H9 (cell line): ENCODE data around the gene CCBE1. TPM values are rescaled to one million over a fixed set of nuclear protein-coding genes. Genes with fewer than 3 reads are reported as not detected.

Experiments
- DNase-seq: peaks from one replicate; pipeline ENCODE4 v3.0.0-alpha.2; 2017
- H2AFZ ChIP-seq: one replicate; pipeline ENCODE4 v1.6.1; 2013; ENCODE audit warnings: mild to moderate bottlenecking, low read length, control low read depth, moderate library complexity
- H2AK5ac ChIP-seq: 2 replicates; pipeline ENCODE4 v1.6.1; 2013; ENCODE audit warnings: low read length, control low read depth, mixed read lengths; ENCODE audit not compliant: insufficient read length
- H2BK120ac ChIP-seq: one replicate; pipeline ENCODE4 v1.6.1; 2013; ENCODE audit warnings: low read depth, mild to moderate bottlenecking, low read length, control low read depth, inconsistent platforms; ENCODE audit not compliant: poor library complexity, severe bottlenecking
- H2BK12ac ChIP-seq: 2 replicates; pipeline ENCODE4 v1.6.1; 2013; ENCODE audit warnings: low read length, control low read depth, mixed read lengths, low read depth; ENCODE audit not compliant: insufficient read length
- H2BK15ac ChIP-seq: 2 replicates; pipeline ENCODE4 v1.6.1; 2013; ENCODE audit warnings: low read depth, low read length, control low read depth
- H2BK20ac ChIP-seq: one replicate; pipeline ENCODE4 v1.6.1; 2013; ENCODE audit warnings: low read depth, mild to moderate bottlenecking, low read length, control low read depth, inconsistent platforms; ENCODE audit not compliant: poor library complexity, severe bottlenecking
- H2BK5ac ChIP-seq: 2 replicates; pipeline ENCODE4 v1.6.1; 2013; ENCODE audit warnings: low read length, control low read depth, mixed read lengths; ENCODE audit not compliant: insufficient read length
- H3K14ac ChIP-seq: 2 replicates; pipeline ENCODE4 v1.6.1; 2013; ENCODE audit warnings: low read length, control low read depth; ENCODE audit not compliant: insufficient read depth
- H3K18ac ChIP-seq: 2 replicates; pipeline ENCODE4 v1.6.1; 2013; ENCODE audit warnings: low read depth, mild to moderate bottlenecking, mixed read lengths, low read length, control low read depth; ENCODE audit not compliant: insufficient read length
- H3K23ac ChIP-seq: 2 replicates; pipeline ENCODE4 v1.6.1; 2013; ENCODE audit warnings: low read length, control low read depth, mixed read lengths, low read depth; ENCODE audit not compliant: insufficient read length
- H3K23me2 ChIP-seq: 2 replicates; pipeline ENCODE4 v1.6.1; 2013; ENCODE audit warnings: low read depth, mild to moderate bottlenecking, mixed read lengths, low read length, control low read depth; ENCODE audit not compliant: insufficient read length, poor library complexity, severe bottlenecking
- H3K27ac ChIP-seq: 2 replicates; pipeline ENCODE4 v1.5.1; 2013; ENCODE audit warnings: low read length, control low read depth, mixed read lengths, low read depth; ENCODE audit not compliant: insufficient read length
- H3K27me3 ChIP-seq: 2 replicates; pipeline ENCODE4 v1.6.1; 2013; ENCODE audit warnings: low read length, control low read depth, inconsistent platforms; ENCODE audit not compliant: insufficient read depth
- H3K4ac ChIP-seq: 2 replicates; pipeline ENCODE4 v1.6.1; 2013; ENCODE audit warnings: low read depth, mild to moderate bottlenecking, control low read depth, inconsistent platforms, low read length, moderate library complexity
- H3K4me1 ChIP-seq: 2 replicates; pipeline ENCODE4 v1.6.1; 2013; ENCODE audit warnings: low read length, control low read depth, inconsistent platforms; ENCODE audit not compliant: insufficient read depth
- H3K4me2 ChIP-seq: 2 replicates; pipeline ENCODE4 v1.6.1; 2013; ENCODE audit warnings: low read length, control low read depth, mixed read lengths; ENCODE audit not compliant: insufficient read length, insufficient read depth
- H3K56ac ChIP-seq: 2 replicates; pipeline ENCODE4 v1.6.1; 2013; ENCODE audit warnings: low read depth, mild to moderate bottlenecking, mixed read lengths, low read length, control low read depth; ENCODE audit not compliant: insufficient read length
- H3K79me1 ChIP-seq: 2 replicates; pipeline ENCODE4 v1.6.1; 2013; ENCODE audit warnings: low read depth, mild to moderate bottlenecking, moderate library complexity, low read length, control low read depth, inconsistent platforms; ENCODE audit not compliant: insufficient read depth, poor library complexity, severe bottlenecking
- H3K79me2 ChIP-seq: 2 replicates; pipeline ENCODE4 v1.6.1; 2013; ENCODE audit warnings: low read length, control low read depth, inconsistent platforms; ENCODE audit not compliant: insufficient read depth
- H3K9ac ChIP-seq: 2 replicates; pipeline ENCODE4 v1.6.1; 2013; ENCODE audit warnings: low read length, control low read depth, mixed read lengths; ENCODE audit not compliant: insufficient read length; ENCODE audit errors: extremely low read depth
- H3K9me3 ChIP-seq: one replicate; pipeline ENCODE4 v1.6.1; 2013; ENCODE audit warnings: low read depth, low read length, inconsistent platforms; ENCODE audit not compliant: control insufficient read depth
- H3T11ph ChIP-seq: one replicate; pipeline ENCODE4 v1.6.1; 2013; ENCODE audit warnings: mild to moderate bottlenecking, low read length, control low read depth, inconsistent platforms
- H4K20me1 ChIP-seq: one replicate; pipeline ENCODE4 v1.6.1; 2013; ENCODE audit not compliant: control insufficient read depth, insufficient read length, insufficient read depth
- H4K5ac ChIP-seq: 2 replicates; pipeline ENCODE4 v1.6.1; 2013; ENCODE audit warnings: low read depth, mild to moderate bottlenecking, mixed read lengths, low read length, control low read depth; ENCODE audit not compliant: insufficient read length
- H4K8ac ChIP-seq: replicated peaks from 2 replicates; pipeline ENCODE4 v1.6.1; 2013; ENCODE audit warnings: low read length, control low read depth, mixed read lengths, low read depth; ENCODE audit not compliant: insufficient read length
- H4K91ac ChIP-seq: 2 replicates; pipeline ENCODE4 v1.6.1; 2013; ENCODE audit warnings: low read depth, mild to moderate bottlenecking, moderate library complexity, mixed read lengths, low read length, control low read depth; ENCODE audit not compliant: insufficient read length
- H3K27ac Mint-ChIP-seq, 3 experiments: 2 replicates in 2 of 3; 3 replicates in 1 of 3; pipeline ENCODE4 v1.8.0; 2020 to 2021; ENCODE audit warnings: mixed read lengths in 3 of 3, mild to moderate bottlenecking in 1 of 3, moderate library complexity in 1 of 3
- H3K27me3 Mint-ChIP-seq: 2 replicates; pipeline ENCODE4 v1.8.0; 2021; ENCODE audit warnings: low read depth, mild to moderate bottlenecking, moderate library complexity, mixed read lengths
- H3K36me3 Mint-ChIP-seq, 3 experiments: 2 replicates in 2 of 3; 3 replicates in 1 of 3; pipeline ENCODE4 v1.8.0; 2020 to 2021; ENCODE audit warnings: low read depth in 3 of 3, mixed read lengths in 3 of 3; ENCODE audit not compliant: insufficient read depth in 1 of 3
- H3K4me1 Mint-ChIP-seq, 2 experiments: 2 replicates each; pipeline ENCODE4 v1.8.0; 2020; ENCODE audit warnings: mixed read lengths in 2 of 2
- H3K4me3 Mint-ChIP-seq, 2 experiments: 2 replicates in 1 of 2; 3 replicates in 1 of 2; pipeline ENCODE4 v1.8.0; 2020 to 2021; ENCODE audit warnings: mild to moderate bottlenecking in 2 of 2, mixed read lengths in 2 of 2, moderate library complexity in 1 of 2
- H3K9me3 Mint-ChIP-seq, 2 experiments: 2 replicates in 1 of 2; 3 replicates in 1 of 2; pipeline ENCODE4 v1.8.0; 2020; ENCODE audit warnings: mild to moderate bottlenecking in 2 of 2, mixed read lengths in 2 of 2, moderate library complexity in 1 of 2
- CTCF ChIP-seq: fragments of 200-600 bp; sonication (generic); conservative IDR thresholded peaks from 3 replicates; pipeline ENCODE4 v1.8.0; 2021; ENCODE audit warnings: antibody characterized with exemption, mild to moderate bottlenecking
- WGBS: extraction: QIAGEN DNeasy Blood & Tissue Kit; methylation state at CpG from one replicate; pipeline ENCODE4 v1.1.7; 2013; ENCODE audit warnings: missing lambda C conversion rate, low lambda C conversion rate, mixed read lengths; ENCODE audit not compliant: insufficient read length; ENCODE audit errors: extremely low coverage; 5-methylcytosine and 5-hydroxymethylcytosine counted together
- total RNA-seq: library from RNA; stranded (reverse); gene quantifications from 2 replicates; pipeline ENCODE4 v1.2.1, GENCODE V29; 2021

CCBE1 gene
- total RNA-seq, 1 experiment from 2014 or later = 0.39 TPM

- no peak overlapping the region for H2AK5ac ChIP-seq
- DNase-seq = no peak
These were observed 79.7 kb downstream of the CCBE1 start for GRCh38 chr18:59617468-59617932.

More at GRCh38 chr18:59617468-59617932, 79.7 kb downstream of the CCBE1 start:
- no peaks in the 10 kb centered on the region for H4K20me1 ChIP-seq
- no CpG with 5 or more reads among the region's 3 CpGs for WGBS
- H3K27me3 Mint-ChIP-seq = peaks cover 3% of the 10 kb centered on the region
- H3K14ac ChIP-seq = no peak overlapping the region
- no peak overlapping the region for H3K4me2 ChIP-seq
- H4K91ac ChIP-seq = no peak overlapping the region
- TF ChIP-seq CTCF = no peak
- H3K4ac ChIP-seq = no peak overlapping the region
- H3K23ac ChIP-seq = no peak overlapping the region
- no peak overlapping the region for H2BK15ac ChIP-seq
- H3K9ac ChIP-seq = no peak overlapping the region
- no peak overlapping the region for H2BK5ac ChIP-seq
- no peak overlapping the region for H3K18ac ChIP-seq
- no peaks in the 10 kb centered on the region for H3K79me2 ChIP-seq
- H3K4me1 ChIP-seq = peaks cover 2% of the 10 kb centered on the region; the same call in 1 of the 2 replicates
- H2BK20ac ChIP-seq = no peak overlapping the region
- no peak overlapping the region for H3K27ac ChIP-seq
- no peak overlapping the region for H4K5ac ChIP-seq
- H2BK120ac ChIP-seq = no peak overlapping the region
- no peak overlapping the region for H3K56ac ChIP-seq
- H3K4me3 Mint-ChIP-seq = no peak overlapping the region
- no peaks in the 10 kb centered on the region for H3K27me3 ChIP-seq
- no peak overlapping the region for H2AFZ ChIP-seq
- H3K23me2 ChIP-seq = no peaks in the 10 kb centered on the region
- H3T11ph ChIP-seq = no peak overlapping the region
- H3K4me1 Mint-ChIP-seq = peaks cover 0 to 10% of the 10 kb centered on the region in 2 experiments; a peak in 2 of 4 replicates
- no peak overlapping the region for H2BK12ac ChIP-seq
- H3K9me3 Mint-ChIP-seq = no peaks in the 10 kb centered on the region
- no peak overlapping the region for H3K27ac Mint-ChIP-seq
- no peaks in the 10 kb centered on the region for H3K79me1 ChIP-seq
- H4K8ac ChIP-seq = no peak overlapping the region
- no peaks in the 10 kb centered on the region for H3K9me3 ChIP-seq
- no peaks in the 10 kb centered on the region for H3K36me3 Mint-ChIP-seq
